VCaP (cell line): Measurements from ENCODE around the gene BMPER.

ENCODE experiments used
- H3K27ac ChIP-seq: fragments of 450-650 bp; 2 replicates; pipeline ENCODE4 v1.5.1; 2017
- CTCF ChIP-seq: fragments of 450-650 bp; conservative IDR thresholded peaks from 2 replicates; pipeline ENCODE4 v1.5.1; 2017; ENCODE audit warnings: mild to moderate bottlenecking, moderate library complexity

The BMPER gene

GRCh38 chr7:34078864-34079263, 173.5 kb downstream of the BMPER start:
- H3K27ac ChIP-seq = no peak overlapping the region
- TF ChIP-seq CTCF = no peak

- TF ChIP-seq CTCF = no peak
- H3K27ac ChIP-seq = no peak overlapping the region
Observed at GRCh38 chr7:34080513-34080912, 175.2 kb downstream of the BMPER start.

DNA sequence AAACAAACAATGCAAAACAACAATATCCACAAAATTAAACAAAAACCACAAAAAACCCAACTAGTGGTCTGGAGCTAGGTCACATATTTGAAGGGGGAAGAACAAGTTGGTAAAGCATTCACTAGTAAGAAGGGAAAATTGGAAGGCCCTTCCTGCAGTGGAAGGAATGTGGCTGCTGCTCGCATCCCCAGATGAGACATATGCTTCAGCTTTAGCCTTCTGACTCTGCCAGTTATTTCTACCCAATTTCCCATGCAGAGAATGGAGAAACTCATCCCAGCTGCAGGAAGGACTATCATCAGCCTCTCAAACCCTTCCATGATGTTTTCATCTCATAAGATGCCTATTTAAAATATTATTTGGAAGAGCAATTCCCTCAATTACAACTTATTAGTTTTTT, 176.6 kb downstream of the BMPER start:
- no peak overlapping the region for H3K27ac ChIP-seq
- no peak for TF ChIP-seq CTCF

GRCh38 chr7:34083440-34083839, 178.1 kb downstream of the BMPER start:
- TF ChIP-seq CTCF = no peak

DNA sequence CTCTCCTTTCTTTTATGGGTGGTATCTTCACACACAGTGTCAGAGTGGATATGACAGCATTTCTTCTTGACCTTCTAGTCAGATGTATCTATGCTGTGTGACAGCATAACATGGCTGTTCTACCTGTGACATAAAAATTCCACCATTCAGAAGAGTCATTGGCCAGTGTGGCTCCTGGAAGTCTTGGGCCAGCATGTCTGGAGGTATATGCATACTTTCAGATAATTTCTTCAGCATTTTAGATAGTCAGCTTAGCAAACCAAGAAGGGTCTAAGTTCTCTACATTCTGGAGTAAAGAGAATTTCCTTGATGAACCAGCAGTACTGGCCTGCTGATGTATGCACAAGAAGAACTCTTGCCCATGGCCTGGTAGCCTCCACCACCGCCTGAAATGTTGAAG, 179.3 kb downstream of the BMPER start:
- no peak overlapping the region for H3K27ac ChIP-seq
- TF ChIP-seq CTCF = no peak

More at GRCh38 chr7:34083440-34083839, 178.1 kb downstream of the BMPER start:
- H3K27ac ChIP-seq = no peak overlapping the region

DNA sequence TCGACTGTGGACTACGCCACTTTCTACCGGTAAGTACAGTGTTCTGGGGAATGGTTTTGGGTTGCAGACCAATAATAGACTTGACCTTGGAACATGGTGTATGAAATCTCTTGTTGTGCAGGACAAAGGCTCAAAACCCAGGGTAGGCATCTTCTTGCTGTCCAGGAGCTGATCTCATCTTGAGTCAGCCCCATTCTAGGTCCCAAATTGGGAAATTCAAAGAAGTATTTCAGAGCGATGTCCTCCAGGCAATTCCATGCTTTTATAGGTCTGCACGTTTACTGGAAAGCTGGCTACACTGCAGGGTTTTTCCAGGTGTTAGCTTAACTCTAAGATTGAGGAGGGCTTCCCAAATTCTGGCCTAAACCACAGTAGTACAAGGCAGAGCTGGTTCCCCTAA, 180.7 kb downstream of the BMPER start:
- no peak overlapping the region for H3K27ac ChIP-seq
- TF ChIP-seq CTCF = no peak

DNA sequence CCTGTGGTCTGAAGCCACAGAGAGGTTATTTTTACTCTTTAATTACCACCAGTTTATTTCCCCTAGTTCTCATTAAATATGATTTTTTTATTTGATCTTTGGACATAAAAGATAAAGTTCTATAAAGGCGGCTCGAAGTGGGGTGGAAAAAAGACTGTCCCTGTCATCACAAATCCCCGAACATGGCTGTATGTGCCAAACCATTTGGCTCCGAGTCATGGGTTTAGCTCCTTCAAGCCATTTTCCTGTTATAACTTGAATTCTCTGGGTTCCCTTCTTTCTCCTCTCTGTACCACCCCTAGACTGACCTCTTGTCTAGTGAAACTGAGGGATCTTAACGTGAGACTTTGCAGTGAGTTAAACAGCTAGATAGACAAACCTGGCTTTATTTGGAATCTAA, 181.6 kb downstream of the BMPER start:
- H3K27ac ChIP-seq = no peak overlapping the region
- no peak for TF ChIP-seq CTCF
